ENCODE measurements around the gene CLRN1.

DNA sequence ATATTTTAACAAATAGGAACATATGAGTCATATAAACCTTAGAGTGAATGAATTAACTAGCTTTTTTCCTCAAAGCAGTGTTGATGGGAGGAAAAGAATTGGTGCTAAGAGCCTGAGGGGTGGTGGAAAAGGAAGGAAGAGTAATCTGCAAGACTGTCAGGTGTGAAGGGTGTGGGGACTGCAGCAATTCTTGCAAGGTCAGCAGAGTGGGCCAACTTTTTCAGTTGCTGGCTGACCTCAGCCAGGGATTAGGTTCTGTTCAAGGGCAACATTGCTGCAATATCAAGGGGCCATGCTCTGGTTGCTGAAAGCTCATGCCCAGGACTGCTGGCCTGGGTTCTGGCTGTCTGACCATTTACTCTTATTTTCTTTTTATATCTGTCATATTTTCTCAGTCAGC lies 23.0 kb upstream of the CLRN1 start:
- TF ChIP-seq, protein P1, sequence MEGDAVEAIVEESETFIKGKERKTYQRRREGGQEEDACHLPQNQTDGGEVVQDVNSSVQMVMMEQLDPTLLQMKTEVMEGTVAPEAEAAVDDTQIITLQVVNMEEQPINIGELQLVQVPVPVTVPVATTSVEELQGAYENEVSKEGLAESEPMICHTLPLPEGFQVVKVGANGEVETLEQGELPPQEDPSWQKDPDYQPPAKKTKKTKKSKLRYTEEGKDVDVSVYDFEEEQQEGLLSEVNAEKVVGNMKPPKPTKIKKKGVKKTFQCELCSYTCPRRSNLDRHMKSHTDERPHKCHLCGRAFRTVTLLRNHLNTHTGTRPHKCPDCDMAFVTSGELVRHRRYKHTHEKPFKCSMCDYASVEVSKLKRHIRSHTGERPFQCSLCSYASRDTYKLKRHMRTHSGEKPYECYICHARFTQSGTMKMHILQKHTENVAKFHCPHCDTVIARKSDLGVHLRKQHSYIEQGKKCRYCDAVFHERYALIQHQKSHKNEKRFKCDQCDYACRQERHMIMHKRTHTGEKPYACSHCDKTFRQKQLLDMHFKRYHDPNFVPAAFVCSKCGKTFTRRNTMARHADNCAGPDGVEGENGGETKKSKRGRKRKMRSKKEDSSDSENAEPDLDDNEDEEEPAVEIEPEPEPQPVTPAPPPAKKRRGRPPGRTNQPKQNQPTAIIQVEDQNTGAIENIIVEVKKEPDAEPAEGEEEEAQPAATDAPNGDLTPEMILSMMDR (IDR thresholded peaks at IDR 0.05): no peak
- TF ChIP-seq FOXJ3 (CRISPR knock-in tag; IDR thresholded peaks at IDR 0.05; ENCODE audit: borderline replicate concordance): no peak
- TF ChIP-seq ELF4 (CRISPR knock-in tag; IDR thresholded peaks at IDR 0.05; ENCODE audit: low read depth): no peak
- TF ChIP-seq KAT7 (CRISPR knock-in tag; IDR thresholded peaks at IDR 0.05; ENCODE audit: borderline replicate concordance): no peak
- TF ChIP-seq ZNF121 (CRISPR knock-in tag; IDR thresholded peaks at IDR 0.05): no peak
- no peak for TF ChIP-seq OVOL2 (CRISPR knock-in tag; IDR thresholded peaks at IDR 0.05; ENCODE audit: borderline replicate concordance)
- TF ChIP-seq, protein P2, sequence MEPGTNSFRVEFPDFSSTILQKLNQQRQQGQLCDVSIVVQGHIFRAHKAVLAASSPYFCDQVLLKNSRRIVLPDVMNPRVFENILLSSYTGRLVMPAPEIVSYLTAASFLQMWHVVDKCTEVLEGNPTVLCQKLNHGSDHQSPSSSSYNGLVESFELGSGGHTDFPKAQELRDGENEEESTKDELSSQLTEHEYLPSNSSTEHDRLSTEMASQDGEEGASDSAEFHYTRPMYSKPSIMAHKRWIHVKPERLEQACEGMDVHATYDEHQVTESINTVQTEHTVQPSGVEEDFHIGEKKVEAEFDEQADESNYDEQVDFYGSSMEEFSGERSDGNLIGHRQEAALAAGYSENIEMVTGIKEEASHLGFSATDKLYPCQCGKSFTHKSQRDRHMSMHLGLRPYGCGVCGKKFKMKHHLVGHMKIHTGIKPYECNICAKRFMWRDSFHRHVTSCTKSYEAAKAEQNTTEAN (CRISPR knock-in tag; IDR thresholded peaks at IDR 0.05): no peak
- TF ChIP-seq CBFB (CRISPR knock-in tag; IDR thresholded peaks at IDR 0.05; ENCODE audit: low read depth): no peak
- no peak for TF ChIP-seq TEAD4 (CRISPR knock-in tag; IDR thresholded peaks at IDR 0.05)
- TF ChIP-seq, protein P3, sequence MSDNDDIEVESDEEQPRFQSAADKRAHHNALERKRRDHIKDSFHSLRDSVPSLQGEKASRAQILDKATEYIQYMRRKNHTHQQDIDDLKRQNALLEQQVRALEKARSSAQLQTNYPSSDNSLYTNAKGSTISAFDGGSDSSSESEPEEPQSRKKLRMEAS (CRISPR knock-in tag; IDR thresholded peaks at IDR 0.05): no peak
- TF ChIP-seq, protein P4, sequence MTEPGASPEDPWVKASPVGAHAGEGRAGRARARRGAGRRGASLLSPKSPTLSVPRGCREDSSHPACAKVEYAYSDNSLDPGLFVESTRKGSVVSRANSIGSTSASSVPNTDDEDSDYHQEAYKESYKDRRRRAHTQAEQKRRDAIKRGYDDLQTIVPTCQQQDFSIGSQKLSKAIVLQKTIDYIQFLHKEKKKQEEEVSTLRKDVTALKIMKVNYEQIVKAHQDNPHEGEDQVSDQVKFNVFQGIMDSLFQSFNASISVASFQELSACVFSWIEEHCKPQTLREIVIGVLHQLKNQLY (CRISPR knock-in tag; IDR thresholded peaks at IDR 0.05): no peak
- no peak for TF ChIP-seq JUN (CRISPR knock-in tag; IDR thresholded peaks at IDR 0.05)

All from WTC11 (cell line).